Raji (cell line): ENCODE results near the gene IPO9.

Experiments
- POLR2A ChIP-seq: IDR thresholded peaks from 2 replicates; pipeline ENCODE4 v1.6.1; 2011; ENCODE audit warnings: low read depth, low read length, control low read depth; ENCODE audit not compliant: insufficient read depth

Gene IPO9

DNA sequence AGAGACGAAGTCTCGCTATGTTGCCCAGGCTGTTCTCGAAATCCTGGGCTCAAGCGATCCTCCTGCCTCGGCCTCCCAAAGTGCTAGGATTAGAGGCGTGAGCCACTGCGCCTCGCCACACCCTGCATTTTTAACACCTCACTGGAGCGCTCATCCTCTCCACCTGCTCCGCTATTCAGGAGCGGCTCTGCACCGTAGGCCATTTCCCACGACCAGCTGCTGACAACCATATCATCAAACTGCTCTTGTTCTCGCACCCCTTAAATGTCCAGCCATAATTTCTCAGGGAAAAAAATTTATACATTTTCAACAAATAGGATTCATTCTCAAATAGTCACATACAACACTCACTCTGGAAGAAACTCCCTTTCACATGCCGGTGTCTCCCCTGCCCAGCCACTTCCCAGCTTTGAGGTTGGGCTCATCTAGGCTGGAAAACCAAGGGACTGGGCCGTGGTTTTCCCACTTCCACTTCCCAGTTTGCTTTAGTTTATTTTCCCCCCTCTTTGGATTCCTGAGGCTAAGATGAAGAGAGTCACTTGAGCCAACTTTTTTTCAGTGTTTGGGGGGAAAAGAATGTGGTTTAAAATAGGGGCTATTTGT, 639 bp upstream of the IPO9 start:
- TF ChIP-seq POLR2A = no peak

GRCh38 chr1:201831371-201831770, 2.4 kb downstream of the IPO9 start:
- no peak for TF ChIP-seq POLR2A

DNA sequence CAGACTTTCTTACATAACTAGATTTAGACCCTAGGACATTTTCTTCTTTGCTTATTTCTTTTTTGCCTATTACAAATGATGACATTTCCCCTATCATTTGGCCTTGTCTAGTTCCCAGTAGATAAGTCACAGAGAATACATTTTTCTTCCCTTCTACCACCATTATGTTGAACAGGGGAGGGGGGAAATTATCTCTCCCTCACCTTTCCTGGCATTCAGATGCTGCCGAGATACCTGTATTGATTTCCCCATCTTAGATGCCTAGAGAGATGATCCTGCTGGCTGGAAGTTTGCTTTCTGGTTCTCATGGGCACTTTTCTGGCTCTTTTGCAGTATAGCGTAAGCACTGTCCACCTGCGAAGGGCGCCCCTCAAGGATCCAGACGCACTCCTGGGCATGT, 5.7 kb downstream of the IPO9 start:
- no peak for TF ChIP-seq POLR2A

- no peak for TF ChIP-seq POLR2A
These were observed 9.4 kb downstream of the IPO9 start for GRCh38 chr1:201838381-201838780.

- TF ChIP-seq POLR2A = no peak
These were observed 11.1 kb downstream of the IPO9 start for GRCh38 chr1:201840055-201840454.

DNA sequence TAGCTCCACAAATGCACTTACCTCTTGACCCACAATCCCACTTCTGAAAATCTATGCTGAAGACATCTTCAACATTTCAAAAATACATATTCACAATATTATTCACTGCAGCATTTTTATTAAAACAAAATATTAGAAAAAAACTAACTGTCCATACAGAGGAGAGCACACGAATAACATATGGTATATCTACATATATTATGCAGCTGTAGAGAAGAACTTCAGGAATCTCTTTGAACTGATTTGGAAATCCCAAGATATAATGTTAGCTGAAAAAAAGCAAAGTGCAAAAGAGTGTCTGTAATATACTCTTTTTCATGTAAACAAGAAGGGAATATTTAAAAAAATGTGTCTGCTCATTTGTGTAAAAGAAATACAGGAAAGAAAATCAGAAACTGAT, 11.5 kb downstream of the IPO9 start:
- no peak for TF ChIP-seq POLR2A

DNA sequence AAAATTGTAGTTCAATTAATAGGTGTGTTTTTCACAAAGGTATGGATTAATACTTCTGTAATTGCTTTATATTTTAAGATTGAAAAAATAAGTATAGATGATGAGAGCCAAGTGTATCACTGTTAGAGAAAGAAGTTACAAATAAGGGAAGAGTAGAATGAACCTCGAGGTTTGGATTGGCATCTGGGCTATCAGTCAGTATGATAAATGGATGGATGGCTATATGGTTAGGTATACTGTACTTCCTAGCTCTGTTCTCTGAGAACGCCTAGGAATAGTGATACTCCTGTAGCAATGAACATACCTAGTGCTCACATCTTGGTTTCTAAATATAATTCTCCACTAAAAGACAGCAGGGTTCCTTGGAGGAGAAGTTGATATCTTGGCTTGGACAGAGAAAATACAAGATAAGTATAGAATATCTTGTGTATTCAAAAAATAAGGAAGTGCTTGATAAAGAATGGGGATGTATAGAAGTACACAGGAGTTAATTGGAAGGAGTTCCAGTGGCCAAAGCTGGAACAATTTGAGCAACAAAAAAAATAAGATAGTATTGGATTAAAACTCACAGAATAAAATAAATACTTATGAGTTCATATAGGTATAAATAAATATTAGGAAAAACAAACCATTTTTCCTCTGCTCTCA, 12.4 kb downstream of the IPO9 start:
- TF ChIP-seq POLR2A = no peak

DNA sequence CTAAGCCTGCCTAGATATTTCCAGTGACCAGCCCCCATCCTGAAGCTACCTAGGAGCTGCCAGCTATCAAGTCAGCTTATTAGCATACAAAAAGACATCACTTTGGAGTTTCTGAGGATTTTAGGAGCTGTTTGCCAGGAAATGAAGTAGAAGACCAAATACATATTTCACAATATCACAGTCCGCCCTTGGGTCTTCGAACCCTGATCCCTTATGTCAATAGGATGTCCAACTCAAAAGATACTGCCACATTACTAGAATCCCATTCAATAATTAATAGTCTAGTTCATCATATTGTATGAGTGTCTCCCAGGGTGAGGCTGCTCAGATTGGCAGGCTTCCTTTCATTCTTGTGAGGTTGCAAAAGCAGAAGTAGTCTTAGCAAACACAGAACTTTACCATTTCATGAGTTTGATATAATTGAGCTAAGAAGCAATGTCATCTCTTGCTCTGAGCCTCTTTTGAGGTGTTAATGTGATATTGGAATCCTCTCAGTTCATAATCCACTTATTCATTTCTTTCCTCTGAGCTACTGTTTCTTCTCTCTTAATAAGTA, 13.6 kb downstream of the IPO9 start:
- TF ChIP-seq POLR2A = no peak

DNA sequence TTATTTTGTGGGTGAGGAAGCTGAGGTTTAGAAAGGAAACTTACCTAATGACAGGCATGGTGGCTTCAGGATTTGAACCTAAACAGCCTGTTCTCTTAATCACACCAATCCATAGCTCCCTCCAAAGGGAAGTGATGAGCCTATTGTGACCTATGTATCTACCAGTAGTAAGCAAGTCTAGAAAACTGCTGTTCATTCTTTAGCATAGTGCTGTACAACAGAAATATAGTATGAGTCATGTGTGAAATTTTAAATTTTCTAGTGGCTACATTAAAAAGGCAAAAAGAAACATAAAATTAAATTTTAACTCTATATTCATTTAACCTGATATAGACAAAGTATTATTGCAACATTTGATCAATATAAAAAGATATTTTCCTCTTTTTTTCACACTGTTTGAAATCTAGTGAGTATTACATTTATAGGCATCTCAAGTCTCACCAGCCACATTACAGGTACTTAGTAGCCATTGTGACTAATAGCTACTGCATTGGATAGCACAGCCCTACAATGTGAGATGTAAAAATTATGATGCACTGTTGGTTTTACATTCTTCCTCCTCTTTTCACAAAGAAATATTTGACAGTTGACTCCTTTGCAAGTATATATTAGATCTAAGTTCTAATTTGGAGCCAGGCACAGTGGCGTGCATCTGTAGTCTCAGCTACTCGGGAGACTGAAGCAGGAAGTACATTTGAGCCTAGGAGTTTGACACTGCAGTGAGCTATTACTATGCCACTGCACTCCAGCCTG, 16.6 kb downstream of the IPO9 start:
- TF ChIP-seq POLR2A = no peak

DNA sequence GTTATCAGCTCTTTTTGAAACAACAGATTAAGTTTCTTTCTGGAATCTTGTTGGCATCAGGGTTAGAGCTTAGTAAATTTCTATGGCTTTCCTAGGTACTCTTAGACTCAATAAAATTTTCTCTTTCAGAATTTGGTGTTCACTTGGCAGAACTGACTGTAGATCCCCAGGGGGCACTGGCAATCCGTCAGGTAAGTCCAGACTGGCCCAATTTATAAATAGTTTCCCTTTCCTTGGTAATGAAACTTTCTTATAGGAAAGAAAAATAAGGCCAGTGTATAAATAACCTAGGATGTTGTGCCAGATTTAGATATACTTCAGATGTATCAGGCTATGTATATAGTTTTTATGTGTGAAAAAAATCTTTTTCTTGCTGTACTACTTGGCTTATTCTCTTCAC, 18.2 kb downstream of the IPO9 start:
- TF ChIP-seq POLR2A = no peak

DNA sequence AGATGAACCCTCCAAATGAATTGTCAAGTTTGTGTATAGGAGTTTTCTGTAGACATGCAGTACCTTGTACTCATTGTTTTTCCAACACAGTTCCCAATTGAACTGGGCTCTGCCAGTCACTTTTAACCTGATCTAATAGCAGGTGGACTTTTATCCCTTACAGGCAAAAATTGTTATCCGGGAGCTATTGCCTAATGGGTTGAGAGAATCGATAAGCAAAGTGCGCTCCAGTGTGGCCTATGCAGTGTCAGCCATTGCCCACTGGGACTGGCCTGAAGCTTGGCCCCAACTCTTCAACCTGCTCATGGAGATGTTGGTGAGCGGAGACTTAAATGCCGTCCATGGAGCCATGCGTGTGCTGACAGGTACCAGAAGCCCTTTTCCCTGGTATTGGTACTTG, 19.3 kb downstream of the IPO9 start:
- TF ChIP-seq POLR2A = no peak

DNA sequence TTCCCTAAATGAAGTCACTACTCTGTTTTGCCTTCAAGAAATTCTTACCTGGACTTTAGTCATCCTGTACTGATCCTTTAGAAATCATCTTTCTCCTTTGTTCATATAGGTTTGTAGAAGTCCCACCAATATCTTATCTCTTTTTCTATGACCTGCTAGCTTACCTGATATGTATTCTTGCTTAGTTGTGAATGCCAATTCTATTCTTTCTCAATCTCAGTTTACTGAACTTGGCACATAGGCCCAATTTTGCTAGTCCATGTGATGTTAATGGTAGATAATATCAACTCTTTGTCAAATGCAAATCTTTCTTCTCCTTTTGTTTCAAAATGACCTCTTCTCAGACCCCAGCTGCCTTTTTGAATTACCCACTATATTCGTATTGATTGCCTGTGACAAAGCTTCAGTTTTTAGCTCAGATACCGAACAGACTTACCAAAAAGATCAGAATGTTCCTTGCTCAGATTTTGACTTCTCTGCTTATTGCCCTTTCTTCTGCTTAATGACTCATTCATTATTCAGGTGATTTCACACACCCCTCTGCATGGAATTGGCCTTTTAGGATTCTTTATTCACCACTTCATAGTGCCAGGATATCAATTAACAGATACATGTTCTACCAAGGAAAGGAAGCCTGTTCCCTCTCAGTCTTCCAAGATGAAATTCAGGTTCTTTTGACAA, 20.6 kb downstream of the IPO9 start:
- TF ChIP-seq POLR2A = no peak

DNA sequence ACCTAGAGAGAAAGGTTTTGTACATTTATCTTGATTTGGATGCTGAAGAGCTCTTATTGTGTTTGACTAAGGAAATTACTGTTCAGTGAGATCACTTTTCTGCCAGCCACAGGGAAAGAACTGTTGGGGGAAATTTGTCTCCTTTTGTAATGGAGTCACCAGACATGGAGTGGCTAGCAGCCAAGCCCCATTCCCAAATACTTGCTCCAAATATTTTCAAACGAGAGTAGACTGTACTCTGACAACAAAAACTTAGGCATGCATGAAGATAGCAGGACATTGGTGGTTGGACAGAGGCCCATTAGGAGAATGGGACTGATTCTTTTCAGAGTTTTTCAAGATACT, 21.1 kb downstream of the IPO9 start:
- TF ChIP-seq POLR2A = no peak

DNA sequence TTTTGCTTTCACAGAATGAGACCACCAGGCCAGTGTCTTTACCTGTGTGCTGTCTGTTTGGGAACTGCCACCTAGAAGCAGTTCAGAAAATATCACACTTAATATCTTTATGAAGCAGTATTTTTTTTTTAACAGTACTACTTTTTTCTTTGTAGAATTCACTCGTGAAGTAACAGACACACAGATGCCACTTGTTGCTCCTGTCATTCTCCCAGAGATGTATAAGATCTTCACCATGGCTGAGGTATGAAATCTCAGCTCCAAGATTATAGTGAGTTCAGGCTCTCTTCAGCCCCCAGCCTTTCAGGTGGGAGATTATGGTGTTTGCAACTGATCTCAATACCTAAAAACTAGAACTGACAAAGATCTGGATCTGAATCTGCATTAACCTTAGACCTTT, 23.0 kb downstream of the IPO9 start:
- TF ChIP-seq POLR2A = no peak

- no peak for TF ChIP-seq POLR2A
These were observed 30.5 kb downstream of the IPO9 start for GRCh38 chr1:201859424-201859823.

GRCh38 chr1:201861448-201861847, 32.5 kb downstream of the IPO9 start:
- no peak for TF ChIP-seq POLR2A
